GM20431 (cell line): Measurements from ENCODE around the gene FAM118A.
"Not testable (repeated sequence)": the region's sequence is repeated elsewhere in the genome, so short reads cannot be mapped to it uniquely, and the experiment has no call there.

Source experiments
- in situ Hi-C: fragments of 300-500 bp; cut with MseI, MboI; formaldehyde crosslinking; loops from one replicate; pipeline ENCODE4 v1.15.0; 2020; ENCODE audit warnings: low sequenced_read_pairs; ENCODE audit not compliant: unreplicated experiment

The FAM118A gene

GRCh38 chr22:45352757-45353156, 43.0 kb downstream of the FAM118A start:
- in situ Hi-C loops = not testable (repeated sequence)

GRCh38 chr22:45353786-45354185, 44.1 kb downstream of the FAM118A start:
- in situ Hi-C loops = no loop called here

- in situ Hi-C loops = no loop called here
These were observed 47.8 kb downstream of the FAM118A start for GRCh38 chr22:45357490-45357889.

GRCh38 chr22:45358127-45358526, 48.4 kb downstream of the FAM118A start:
- in situ Hi-C loops = no loop called here

GRCh38 chr22:45359627-45360026, 49.9 kb downstream of the FAM118A start:
- in situ Hi-C loops = no loop called here

- in situ Hi-C loops = no loop called here
These were observed 57.0 kb downstream of the FAM118A start for GRCh38 chr22:45366713-45367112.

GRCh38 chr22:45373592-45373991, 63.9 kb downstream of the FAM118A start:
- in situ Hi-C loops = not testable (repeated sequence)

- in situ Hi-C loops = no loop called here
These were observed 66.3 kb downstream of the FAM118A start for GRCh38 chr22:45376009-45376408.

- in situ Hi-C loops = no loop called here
These were observed 67.0 kb downstream of the FAM118A start for GRCh38 chr22:45376703-45377102.

- in situ Hi-C loops = no loop called here
These were observed 71.6 kb downstream of the FAM118A start for GRCh38 chr22:45381348-45381747.

- in situ Hi-C loops = no loop called here
These were observed 79.8 kb downstream of the FAM118A start for GRCh38 chr22:45389546-45389945.
